Endothelial cell (in vitro differentiated cells): ENCODE results near the gene UMOD. TPM values are rescaled to one million over a fixed set of nuclear protein-coding genes. Genes with fewer than 3 reads are reported as not detected.

Experiments used
- DNase-seq: peaks from one replicate; pipeline ENCODE4 v3.0.0; 2021; ENCODE audit warnings: low spot score
- H3K27ac Mint-ChIP-seq: one replicate; pipeline ENCODE4 v1.8.0; 2021; ENCODE audit warnings: mixed read lengths, inconsistent platforms; ENCODE audit not compliant: unreplicated experiment
- H3K27me3 Mint-ChIP-seq: one replicate; pipeline ENCODE4 v1.8.0; 2021; ENCODE audit warnings: mild to moderate bottlenecking, moderate library complexity, mixed read lengths, inconsistent platforms; ENCODE audit not compliant: unreplicated experiment
- H3K36me3 Mint-ChIP-seq: one replicate; pipeline ENCODE4 v1.8.0; 2021; ENCODE audit warnings: mild to moderate bottlenecking, low read depth, mixed read lengths, inconsistent platforms; ENCODE audit not compliant: unreplicated experiment
- H3K4me1 Mint-ChIP-seq: one replicate; pipeline ENCODE4 v1.8.0; 2021; ENCODE audit warnings: mild to moderate bottlenecking, mixed read lengths, inconsistent platforms; ENCODE audit not compliant: unreplicated experiment
- H3K4me3 Mint-ChIP-seq: one replicate; pipeline ENCODE4 v1.8.0; 2021; ENCODE audit warnings: mild to moderate bottlenecking, mixed read lengths, inconsistent platforms; ENCODE audit not compliant: unreplicated experiment
- H3K9me3 Mint-ChIP-seq: one replicate; pipeline ENCODE4 v1.8.0; 2021; ENCODE audit warnings: mixed read lengths, inconsistent platforms; ENCODE audit not compliant: unreplicated experiment
- total RNA-seq: library from RNA; stranded (reverse); fragmentation: NEBNext Ultra II Directional; extraction: Animal tissue kit (Norgen Biotek cat#: 25700); gene quantifications from one replicate; pipeline ENCODE4 v1.2.1, GENCODE V29; 2021; ENCODE audit not compliant: unreplicated experiment
- TF ChIP-seq, protein P1 (sequence below): fragments of 200-600 bp; sonication (generic); IDR thresholded peaks from one replicate; pipeline ENCODE4 v1.5.0; 2021; ENCODE audit warnings: antibody characterized with exemption; ENCODE audit not compliant: unreplicated experiment

Gene UMOD
- total RNA-seq, 1 donor from 2014 or later = not detected

GRCh38 chr16:20329392-20330138 lies 22.9 kb downstream of the UMOD start:
- Mint-ChIP-seq H3K4me1 (no peaks in the 10 kb centered on the region), H3K27me3 (peaks cover 1% of the 10 kb centered on the region), H3K36me3 (no peaks in the 10 kb centered on the region), H3K27ac (no peak overlapping the region), H3K9me3 (no peaks in the 10 kb centered on the region), H3K4me3 (no peak overlapping the region)
- no peak for DNase-seq
- TF ChIP-seq, protein P1, sequence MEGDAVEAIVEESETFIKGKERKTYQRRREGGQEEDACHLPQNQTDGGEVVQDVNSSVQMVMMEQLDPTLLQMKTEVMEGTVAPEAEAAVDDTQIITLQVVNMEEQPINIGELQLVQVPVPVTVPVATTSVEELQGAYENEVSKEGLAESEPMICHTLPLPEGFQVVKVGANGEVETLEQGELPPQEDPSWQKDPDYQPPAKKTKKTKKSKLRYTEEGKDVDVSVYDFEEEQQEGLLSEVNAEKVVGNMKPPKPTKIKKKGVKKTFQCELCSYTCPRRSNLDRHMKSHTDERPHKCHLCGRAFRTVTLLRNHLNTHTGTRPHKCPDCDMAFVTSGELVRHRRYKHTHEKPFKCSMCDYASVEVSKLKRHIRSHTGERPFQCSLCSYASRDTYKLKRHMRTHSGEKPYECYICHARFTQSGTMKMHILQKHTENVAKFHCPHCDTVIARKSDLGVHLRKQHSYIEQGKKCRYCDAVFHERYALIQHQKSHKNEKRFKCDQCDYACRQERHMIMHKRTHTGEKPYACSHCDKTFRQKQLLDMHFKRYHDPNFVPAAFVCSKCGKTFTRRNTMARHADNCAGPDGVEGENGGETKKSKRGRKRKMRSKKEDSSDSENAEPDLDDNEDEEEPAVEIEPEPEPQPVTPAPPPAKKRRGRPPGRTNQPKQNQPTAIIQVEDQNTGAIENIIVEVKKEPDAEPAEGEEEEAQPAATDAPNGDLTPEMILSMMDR = no peak

- no peak for DNase-seq
- H3K27ac Mint-ChIP-seq = no peak within 1 kb of the TSS
- no peaks in the 10 kb centered on the region for H3K36me3 Mint-ChIP-seq
- peaks cover 1% of the 10 kb centered on the region for H3K27me3 Mint-ChIP-seq
- H3K9me3 Mint-ChIP-seq = no peaks in the 10 kb centered on the region
- TF ChIP-seq, protein P1 = no peak
- no peak within 1 kb of the TSS for H3K4me3 Mint-ChIP-seq
- H3K4me1 Mint-ChIP-seq = no peaks in the 10 kb centered on the region
Measured at GRCh38 chr16:20327444-20328041, 25.0 kb downstream of the UMOD start, which contains the start of gene GP2. TSS of gene GP2 (minus strand) at chr16:20327513. CDS start at chr16:20326431, 1,082 bp downstream.

DNA sequence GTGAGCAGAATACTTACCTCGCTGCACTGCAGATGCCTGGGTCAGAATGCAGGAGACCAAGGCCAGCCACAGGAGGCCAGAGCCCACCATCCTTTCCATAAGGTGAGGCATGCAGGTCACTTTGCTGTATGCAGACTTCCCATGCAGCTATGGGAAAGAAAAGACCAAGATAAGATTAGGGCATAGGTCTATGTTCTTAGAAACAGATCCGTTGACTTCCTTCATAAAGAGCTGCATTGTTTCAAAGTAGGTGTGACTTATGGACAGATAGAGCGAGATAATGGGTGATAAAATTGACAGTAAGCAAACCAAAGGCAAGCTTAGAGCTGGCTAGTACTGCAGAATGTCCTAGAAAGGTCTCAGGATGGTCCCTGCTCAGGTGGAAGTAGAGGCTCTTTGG lies 26.2 kb downstream of the UMOD start:
- TF ChIP-seq, protein P1 = no peak
- no peaks in the 10 kb centered on the region for H3K4me1 Mint-ChIP-seq
- no peaks in the 10 kb centered on the region for H3K9me3 Mint-ChIP-seq
- H3K27me3 Mint-ChIP-seq = peaks cover 4% of the 10 kb centered on the region
- DNase-seq = no peak
- H3K4me3 Mint-ChIP-seq = no peak overlapping the region
- H3K36me3 Mint-ChIP-seq = no peaks in the 10 kb centered on the region
- no peak overlapping the region for H3K27ac Mint-ChIP-seq

GRCh38 chr16:20325005-20325404 lies 27.5 kb downstream of the UMOD start:
- Mint-ChIP-seq H3K27me3 (peaks cover 4% of the 10 kb centered on the region), H3K9me3 (no peaks in the 10 kb centered on the region), H3K4me3 (no peak overlapping the region), H3K27ac (no peak overlapping the region), H3K36me3 (no peaks in the 10 kb centered on the region), H3K4me1 (no peaks in the 10 kb centered on the region)
- TF ChIP-seq, protein P1 = no peak
- DNase-seq = no peak

DNA sequence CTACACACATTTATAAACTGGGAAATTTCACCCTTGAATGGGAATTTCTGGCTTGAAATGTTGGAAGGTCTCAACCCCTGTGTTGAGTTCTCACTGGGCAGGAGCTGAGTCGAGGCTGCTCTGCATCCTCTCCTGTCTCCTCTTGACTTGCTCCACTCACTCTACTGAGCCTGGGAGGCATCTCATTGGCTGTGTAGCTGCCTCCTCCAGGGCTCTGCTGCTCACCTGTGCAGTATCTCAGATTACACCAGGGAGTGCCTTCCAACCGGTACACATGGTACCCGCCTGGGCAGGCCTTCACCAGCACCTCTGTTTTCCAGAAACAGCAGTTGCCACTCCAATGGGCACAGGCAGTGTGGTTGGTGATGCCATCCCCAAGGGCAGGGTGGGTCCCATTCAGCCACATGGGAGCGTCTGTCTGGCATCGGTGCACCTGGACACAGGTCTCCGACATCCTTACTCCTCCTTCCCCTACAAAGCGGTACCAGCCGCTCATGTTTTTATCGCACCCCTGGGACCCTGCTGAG lies 28.9 kb downstream of the UMOD start:
- Mint-ChIP-seq H3K4me1 (no peaks in the 10 kb centered on the region), H3K36me3 (no peaks in the 10 kb centered on the region), H3K27ac (no peak overlapping the region), H3K4me3 (no peak overlapping the region), H3K27me3 (peaks cover 2% of the 10 kb centered on the region), H3K9me3 (no peaks in the 10 kb centered on the region)
- DNase-seq = no peak
- TF ChIP-seq, protein P1 = no peak
